ENCODE results near the gene TNNT3. TPM values are rescaled to one million over a fixed set of nuclear protein-coding genes. Genes with fewer than 3 reads are reported as not detected.

TNNT3 gene
- total RNA-seq, 1 experiment from 2014 or later, result not detected

DNA sequence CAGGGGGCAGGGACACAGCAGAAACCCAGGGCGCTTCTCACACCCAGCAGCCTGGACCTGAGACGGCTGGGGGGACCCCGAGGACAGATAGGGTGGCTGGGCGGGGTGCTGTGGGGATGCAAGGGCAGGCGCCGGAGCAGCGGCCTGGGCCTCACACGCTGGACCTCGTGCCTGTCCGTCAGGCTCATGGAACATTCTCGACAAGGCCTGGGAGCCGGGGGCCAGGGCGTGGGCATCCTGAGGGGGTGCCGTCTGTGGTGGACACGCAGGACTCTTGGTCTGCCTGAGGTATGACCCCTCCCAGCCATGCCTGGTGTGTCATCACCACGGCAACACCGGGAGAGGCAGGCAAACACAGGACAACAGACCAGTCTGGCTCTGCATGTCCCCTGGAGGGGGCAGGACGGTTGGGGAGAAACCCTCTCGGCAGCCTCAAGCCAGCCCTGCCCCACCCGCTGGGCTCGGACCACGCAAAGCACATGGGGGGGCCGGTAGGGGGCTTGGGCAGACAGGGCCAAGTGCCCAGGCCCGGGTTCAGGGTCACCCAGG lies 49.0 kb downstream of the TNNT3 start:
- DNase-seq, result no peak
- Histone ChIP-seq H3K27me3 (ENCODE audit: insufficient read depth, low read length) (no peaks in the 10 kb centered on the region), H4K91ac (ENCODE audit: insufficient read length, low read depth, low read length) (no peak overlapping the region), H4K20me1 (ENCODE audit: control insufficient read depth, insufficient read depth, insufficient read length) (no peaks in the 10 kb centered on the region), H3K79me2 (ENCODE audit: insufficient read depth, low read length) (no peaks in the 10 kb centered on the region), H2BK120ac (ENCODE audit: low read depth, low read length, poor library complexity, severe bottlenecking) (no peak overlapping the region), H3K23me2 (ENCODE audit: insufficient read length, low read depth, low read length, poor library complexity, severe bottlenecking) (no peaks in the 10 kb centered on the region), H3K4me2 (ENCODE audit: insufficient read depth, insufficient read length, low read length) (no peak overlapping the region), H3K4ac (ENCODE audit: low read depth, low read length) (no peak overlapping the region), H2AK5ac (ENCODE audit: insufficient read length, low read length) (no peak overlapping the region), H2BK20ac (ENCODE audit: low read depth, low read length, poor library complexity, severe bottlenecking) (no peak overlapping the region), H3K18ac (ENCODE audit: insufficient read length, low read depth, low read length) (no peak overlapping the region), H3K79me1 (ENCODE audit: insufficient read depth, low read depth, low read length, poor library complexity, severe bottlenecking) (no peaks in the 10 kb centered on the region), H2BK15ac (ENCODE audit: low read depth, low read length) (no peak overlapping the region), H2BK12ac (ENCODE audit: insufficient read length, low read depth, low read length) (no peak overlapping the region), H3K9ac (ENCODE audit: extremely low read depth, insufficient read length, low read length) (no peak overlapping the region), H4K5ac (ENCODE audit: insufficient read length, low read depth, low read length) (no peak overlapping the region), H3K56ac (ENCODE audit: insufficient read length, low read depth, low read length) (no peak overlapping the region), H3K9me3 (ENCODE audit: control insufficient read depth, low read depth, low read length) (no peaks in the 10 kb centered on the region), H3K4me1 (ENCODE audit: insufficient read depth, low read length) (no peaks in the 10 kb centered on the region), H3K23ac (ENCODE audit: insufficient read length, low read depth, low read length) (no peak overlapping the region), H3T11ph (ENCODE audit: low read length) (no peak overlapping the region), H4K8ac (replicated peaks; ENCODE audit: insufficient read length, low read depth, low read length) (no peak overlapping the region), H2BK5ac (ENCODE audit: insufficient read length, low read length) (no peak overlapping the region), H3K27ac (ENCODE audit: insufficient read length, low read depth, low read length) (no peak overlapping the region), H2AFZ (ENCODE audit: low read length) (no peak overlapping the region), H3K14ac (ENCODE audit: insufficient read depth, low read length) (no peak overlapping the region)
- no peaks in the 10 kb centered on the region for H3K36me3 Mint-ChIP-seq (ENCODE audit: insufficient read depth in 1 of 3, low read depth in 3 of 3)
- TF ChIP-seq, protein P1, sequence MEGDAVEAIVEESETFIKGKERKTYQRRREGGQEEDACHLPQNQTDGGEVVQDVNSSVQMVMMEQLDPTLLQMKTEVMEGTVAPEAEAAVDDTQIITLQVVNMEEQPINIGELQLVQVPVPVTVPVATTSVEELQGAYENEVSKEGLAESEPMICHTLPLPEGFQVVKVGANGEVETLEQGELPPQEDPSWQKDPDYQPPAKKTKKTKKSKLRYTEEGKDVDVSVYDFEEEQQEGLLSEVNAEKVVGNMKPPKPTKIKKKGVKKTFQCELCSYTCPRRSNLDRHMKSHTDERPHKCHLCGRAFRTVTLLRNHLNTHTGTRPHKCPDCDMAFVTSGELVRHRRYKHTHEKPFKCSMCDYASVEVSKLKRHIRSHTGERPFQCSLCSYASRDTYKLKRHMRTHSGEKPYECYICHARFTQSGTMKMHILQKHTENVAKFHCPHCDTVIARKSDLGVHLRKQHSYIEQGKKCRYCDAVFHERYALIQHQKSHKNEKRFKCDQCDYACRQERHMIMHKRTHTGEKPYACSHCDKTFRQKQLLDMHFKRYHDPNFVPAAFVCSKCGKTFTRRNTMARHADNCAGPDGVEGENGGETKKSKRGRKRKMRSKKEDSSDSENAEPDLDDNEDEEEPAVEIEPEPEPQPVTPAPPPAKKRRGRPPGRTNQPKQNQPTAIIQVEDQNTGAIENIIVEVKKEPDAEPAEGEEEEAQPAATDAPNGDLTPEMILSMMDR (conservative IDR thresholded peaks at IDR 0.05), result no peak
- H3K27me3 Mint-ChIP-seq (ENCODE audit: low read depth), result no peaks in the 10 kb centered on the region
- no CpG with 5 or more reads among the region's 24 CpGs for WGBS (ENCODE audit: extremely low coverage, insufficient read length, low lambda C conversion rate)
- H3K4me1 Mint-ChIP-seq, result no peaks in the 10 kb centered on the region
- no peak overlapping the region for H3K4me3 Mint-ChIP-seq
- no peaks in the 10 kb centered on the region for H3K9me3 Mint-ChIP-seq
- no peak overlapping the region for H3K27ac Mint-ChIP-seq
